Measurements from ENCODE around the gene PIBF1. TPM values are rescaled to one million over a fixed set of nuclear protein-coding genes. Genes with fewer than 3 reads are reported as not detected.

Gene PIBF1
- total RNA-seq, 3 donors from 2014 or later, result 18.5 to 24.6 (median 20.4) TPM

- H3K9me3 ChIP-seq, result no peaks in the 10 kb centered on the region
- no peak overlapping the region for H3K4me3 ChIP-seq
- TF ChIP-seq, protein P1, sequence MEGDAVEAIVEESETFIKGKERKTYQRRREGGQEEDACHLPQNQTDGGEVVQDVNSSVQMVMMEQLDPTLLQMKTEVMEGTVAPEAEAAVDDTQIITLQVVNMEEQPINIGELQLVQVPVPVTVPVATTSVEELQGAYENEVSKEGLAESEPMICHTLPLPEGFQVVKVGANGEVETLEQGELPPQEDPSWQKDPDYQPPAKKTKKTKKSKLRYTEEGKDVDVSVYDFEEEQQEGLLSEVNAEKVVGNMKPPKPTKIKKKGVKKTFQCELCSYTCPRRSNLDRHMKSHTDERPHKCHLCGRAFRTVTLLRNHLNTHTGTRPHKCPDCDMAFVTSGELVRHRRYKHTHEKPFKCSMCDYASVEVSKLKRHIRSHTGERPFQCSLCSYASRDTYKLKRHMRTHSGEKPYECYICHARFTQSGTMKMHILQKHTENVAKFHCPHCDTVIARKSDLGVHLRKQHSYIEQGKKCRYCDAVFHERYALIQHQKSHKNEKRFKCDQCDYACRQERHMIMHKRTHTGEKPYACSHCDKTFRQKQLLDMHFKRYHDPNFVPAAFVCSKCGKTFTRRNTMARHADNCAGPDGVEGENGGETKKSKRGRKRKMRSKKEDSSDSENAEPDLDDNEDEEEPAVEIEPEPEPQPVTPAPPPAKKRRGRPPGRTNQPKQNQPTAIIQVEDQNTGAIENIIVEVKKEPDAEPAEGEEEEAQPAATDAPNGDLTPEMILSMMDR (IDR thresholded peaks at IDR 0.05), result no peak
- intact Hi-C loops (cut with DNase I, micrococcal nuclease), result no loop called here
- H3K36me3 ChIP-seq (ENCODE audit: low read depth), result peaks cover 7% of the 10 kb centered on the region
- H3K4me1 ChIP-seq (ENCODE audit: low read depth), result no peaks in the 10 kb centered on the region
- no peak for DNase-seq
- no peak for ATAC-seq
Measured at GRCh38 chr13:73036566-73036965, 254.6 kb downstream of the PIBF1 start.

DNA sequence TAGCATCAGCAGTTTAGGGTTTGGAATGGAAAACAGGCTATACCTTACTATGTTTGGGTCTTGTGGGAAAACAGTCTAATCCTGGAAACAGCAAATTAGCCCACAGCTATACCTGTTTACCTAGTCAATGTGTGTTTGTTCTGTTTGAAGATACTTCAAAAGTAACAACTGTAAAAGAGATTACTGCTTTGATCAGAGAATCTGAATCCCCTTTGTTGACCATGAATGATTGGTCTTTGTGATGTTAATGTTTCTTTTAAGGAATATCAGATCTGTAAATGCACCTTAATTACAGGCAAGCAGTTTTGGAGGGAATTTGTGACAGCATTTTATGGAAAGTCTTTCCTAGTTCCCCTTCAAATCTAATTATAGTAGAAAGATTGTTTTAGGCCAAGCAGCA lies 256.1 kb downstream of the PIBF1 start:
- no peaks in the 10 kb centered on the region for H3K9me3 ChIP-seq
- intact Hi-C loops (cut with DNase I, micrococcal nuclease), result no loop called here
- H3K4me1 ChIP-seq (ENCODE audit: low read depth), result no peaks in the 10 kb centered on the region
- H3K36me3 ChIP-seq (ENCODE audit: low read depth), result peaks cover 7% of the 10 kb centered on the region
- TF ChIP-seq, protein P1 (IDR thresholded peaks at IDR 0.05), result no peak
- DNase-seq (no peak), ATAC-seq (no peak)
- no peak overlapping the region for H3K4me3 ChIP-seq

DNA sequence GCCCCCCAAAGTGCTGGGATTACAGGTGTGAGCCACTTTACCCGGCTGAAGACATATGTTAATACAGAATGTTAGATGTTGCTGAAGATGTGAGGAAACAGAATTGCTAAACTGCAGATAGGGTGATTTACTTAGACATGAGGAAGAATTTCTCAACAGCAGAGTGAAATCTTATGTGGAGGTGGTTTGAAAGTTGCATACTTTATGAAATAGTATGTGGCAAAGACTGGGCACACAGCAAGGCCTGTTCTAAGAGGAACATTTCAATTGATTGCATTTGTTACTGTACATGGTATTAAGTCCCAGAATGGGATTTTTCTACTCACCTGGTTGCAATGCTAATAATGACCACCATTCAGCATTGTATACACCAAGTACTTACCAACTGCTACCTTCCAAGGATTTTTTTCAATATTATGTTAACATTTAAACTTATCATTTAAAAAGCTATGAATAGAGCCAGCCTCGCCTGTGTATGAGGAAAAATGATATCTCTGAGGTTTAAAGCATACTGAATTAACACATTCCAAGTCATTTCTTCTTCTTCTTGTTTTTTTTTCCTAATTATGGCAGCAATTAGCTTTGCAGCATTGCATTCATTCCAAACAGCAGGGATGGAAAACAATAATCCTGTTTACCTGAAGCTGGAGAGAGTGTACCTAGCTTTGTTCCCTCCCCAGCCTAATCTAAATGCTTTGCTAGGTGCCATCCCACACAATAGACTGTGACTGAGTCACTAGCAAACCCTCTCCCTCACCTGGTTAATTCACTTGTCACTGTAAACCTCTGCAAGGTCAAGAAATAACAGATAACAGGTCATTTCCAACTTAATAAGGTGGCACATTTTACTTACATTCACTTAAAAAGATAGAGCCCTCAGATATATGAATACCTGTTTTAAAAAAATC lies 257.5 kb downstream of the PIBF1 start:
- ATAC-seq, result no peak

DNA sequence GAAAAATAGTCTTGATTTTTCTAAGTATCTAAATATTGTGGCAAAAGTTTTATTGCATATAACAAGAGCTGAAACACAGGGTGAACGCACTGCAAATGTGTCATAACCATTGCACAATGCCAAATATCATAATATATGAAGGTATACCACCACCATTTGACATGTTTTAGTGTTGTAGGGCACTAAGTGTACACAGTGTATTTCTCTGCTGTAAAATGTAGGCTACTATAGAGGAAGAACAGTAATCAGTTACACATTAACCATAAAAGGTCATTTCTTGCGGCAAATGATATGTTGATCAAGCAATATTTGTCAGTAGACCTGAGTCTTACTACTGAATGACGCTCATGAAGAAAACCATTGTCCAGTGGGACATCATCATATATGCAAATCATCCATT lies 258.6 kb downstream of the PIBF1 start:
- H3K4me1 ChIP-seq (ENCODE audit: low read depth), result no peaks in the 10 kb centered on the region
- TF ChIP-seq, protein P1 (IDR thresholded peaks at IDR 0.05), result no peak
- peaks cover 7% of the 10 kb centered on the region for H3K36me3 ChIP-seq (ENCODE audit: low read depth)
- H3K4me3 ChIP-seq, result peak overlapping the region; percentile 4
- H3K9me3 ChIP-seq, result no peaks in the 10 kb centered on the region
- ATAC-seq, result peak; percentile 84
- intact Hi-C loops (cut with DNase I, micrococcal nuclease), result no loop called here
- DNase-seq, result no peak

More for the DNA sequence above, 257.5 kb downstream of the PIBF1 start:
- intact Hi-C loops (cut with DNase I, micrococcal nuclease), result no loop called here
- Histone ChIP-seq H3K4me3 (no peak overlapping the region), H3K9me3 (no peaks in the 10 kb centered on the region), H3K36me3 (ENCODE audit: low read depth) (peaks cover 7% of the 10 kb centered on the region), H3K4me1 (ENCODE audit: low read depth) (no peaks in the 10 kb centered on the region)
- TF ChIP-seq, protein P1 (IDR thresholded peaks at IDR 0.05), result no peak
- DNase-seq, result no peak

GRCh38 chr13:73040968-73041596 lies 259.1 kb downstream of the PIBF1 start:
- peak; percentile 52 to 61 (median 58) for DNase-seq
- TF ChIP-seq, protein P1 (IDR thresholded peaks at IDR 0.05), result no peak
- intact Hi-C loops (cut with DNase I, micrococcal nuclease), result no loop called here
- H3K4me1 ChIP-seq (ENCODE audit: low read depth), result no peaks in the 10 kb centered on the region
- peaks cover 7% of the 10 kb centered on the region for H3K36me3 ChIP-seq (ENCODE audit: low read depth)
- H3K9me3 ChIP-seq, result no peaks in the 10 kb centered on the region
- peak; percentile 83 for ATAC-seq
- peak overlapping the region; percentile 4 for H3K4me3 ChIP-seq
